HG02943 (cell line): ENCODE results near the gene ERVK3-1.
"Not testable (repeated sequence)": the region's sequence is repeated elsewhere in the genome, so short reads cannot be mapped to it uniquely, and the experiment has no call there.

Experiments
- ATAC-seq: cut with Tn5 transposase; IDR thresholded peaks from one replicate; pipeline ENCODE4 v1.9.1; 2021; ENCODE audit warnings: mild to moderate bottlenecking, low read depth, moderate library complexity; ENCODE audit not compliant: unreplicated experiment

Gene ERVK3-1

DNA sequence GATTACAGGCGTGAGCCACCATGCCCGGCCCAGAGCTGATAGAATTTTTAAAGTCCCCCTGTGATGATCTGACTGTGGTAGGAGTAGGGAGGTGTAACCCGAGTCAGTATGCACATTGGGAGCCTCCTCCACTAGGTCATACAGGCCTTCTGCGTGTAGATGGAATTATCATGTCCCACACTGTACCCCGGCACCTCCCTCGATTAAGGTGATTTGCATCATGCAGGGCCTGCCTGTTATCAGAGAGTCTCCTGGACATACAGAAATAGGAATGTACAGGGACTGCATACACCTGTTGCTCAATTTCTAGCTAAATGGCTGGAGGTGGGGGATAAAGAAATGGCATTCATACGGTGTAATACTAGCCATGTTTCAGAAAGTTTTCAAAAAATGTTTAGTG lies 922 bp upstream of the ERVK3-1 start:
- no peak for ATAC-seq

DNA sequence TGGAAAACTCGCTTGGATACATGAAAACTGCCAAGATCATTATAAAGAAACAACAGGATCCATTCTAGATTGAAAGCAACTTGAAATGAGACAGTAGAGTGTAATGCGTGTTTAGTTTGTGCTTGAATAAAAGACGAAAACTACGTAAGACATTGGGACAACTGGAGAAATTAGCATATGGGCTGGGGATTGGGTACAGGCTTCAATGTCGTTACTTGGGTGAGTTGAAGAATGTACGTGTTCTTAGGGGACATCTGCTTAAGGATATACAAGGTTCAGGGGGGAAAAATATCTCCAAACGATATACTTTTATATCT lies 471 bp upstream of the ERVK3-1 start:
- no peak for ATAC-seq

DNA sequence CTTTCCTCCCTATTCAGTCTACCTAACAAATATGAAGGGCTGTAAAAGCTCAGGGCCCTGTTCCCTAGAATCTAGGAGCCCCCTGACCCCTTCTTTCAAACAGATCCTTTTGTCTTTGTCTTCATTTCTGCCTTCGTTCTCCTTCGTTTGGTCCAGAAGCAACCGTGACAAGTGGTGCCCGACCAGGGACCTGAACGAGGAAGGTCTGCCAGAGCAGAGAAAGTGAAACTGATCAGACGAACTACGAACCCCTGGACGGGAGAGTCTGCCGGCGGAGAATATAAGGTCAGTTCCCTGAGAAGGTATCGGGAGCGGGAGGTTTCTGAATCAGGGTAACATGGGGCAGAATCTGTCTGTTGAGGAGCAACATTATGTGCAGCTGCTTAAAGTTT lies 751 bp downstream of the ERVK3-1 start:
- no peak for ATAC-seq

DNA sequence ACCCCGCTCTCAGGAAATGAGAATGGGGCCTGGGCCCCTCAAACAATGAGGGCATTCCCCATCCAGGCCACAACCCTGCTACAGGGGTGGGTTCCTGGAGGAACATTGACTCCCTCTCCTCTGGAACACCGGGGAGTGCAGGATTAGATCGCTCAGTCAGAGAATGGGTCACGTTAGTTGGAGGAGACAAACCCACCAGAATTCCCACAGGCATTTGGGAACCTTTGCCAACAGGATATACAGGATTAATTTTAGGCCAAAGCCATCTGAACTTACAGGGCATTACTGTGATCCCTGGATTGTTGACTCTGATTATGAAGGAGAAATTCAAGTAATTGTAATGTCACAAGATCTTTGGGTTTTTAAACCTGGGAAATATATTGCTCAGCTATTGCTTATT lies 2.6 kb downstream of the ERVK3-1 start:
- no peak for ATAC-seq

DNA sequence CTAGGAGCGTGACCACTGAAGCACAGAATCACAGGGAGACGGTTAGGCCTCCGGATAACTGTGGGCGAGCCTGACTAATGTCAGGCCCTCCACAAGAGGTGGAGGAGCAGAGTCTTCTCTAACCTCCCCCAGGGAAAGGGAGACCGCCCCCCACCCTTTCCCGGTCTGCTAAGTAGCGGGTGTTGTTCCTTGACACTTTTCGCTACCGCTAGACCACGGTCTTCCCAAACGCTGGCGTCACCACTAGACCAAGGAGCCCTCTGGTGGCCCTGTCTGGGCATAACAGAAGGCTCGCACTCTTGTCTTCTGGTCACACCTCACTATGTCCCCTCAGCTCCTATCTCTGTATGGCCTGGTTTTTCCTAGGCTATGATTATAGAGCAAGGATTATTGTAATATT lies 5.5 kb downstream of the ERVK3-1 start:
- not testable (repeated sequence) for ATAC-seq

DNA sequence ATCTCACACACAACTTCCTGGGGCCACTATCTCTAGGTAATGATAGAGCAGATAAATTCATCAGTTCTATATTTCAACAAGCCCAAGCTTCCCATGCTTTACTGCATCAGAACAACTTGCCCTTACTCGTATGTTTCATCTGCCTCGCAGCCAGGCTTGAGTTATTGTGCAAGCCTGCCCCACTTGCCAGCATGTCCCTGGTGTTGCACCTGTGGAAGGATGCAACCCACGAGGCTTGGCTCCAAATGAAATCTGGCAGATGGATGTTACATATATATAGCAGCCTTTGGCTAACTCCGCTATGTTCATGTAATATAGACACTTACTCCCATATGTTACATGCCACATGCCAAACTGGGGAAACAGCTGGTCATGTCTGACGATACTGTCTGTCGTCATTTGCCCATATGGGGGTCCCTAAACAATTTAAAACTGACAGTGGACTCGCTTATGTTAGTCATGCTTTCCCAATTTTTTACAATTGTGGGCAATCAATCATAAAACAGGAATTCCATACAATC lies 6.2 kb downstream of the ERVK3-1 start:
- no peak for ATAC-seq

DNA sequence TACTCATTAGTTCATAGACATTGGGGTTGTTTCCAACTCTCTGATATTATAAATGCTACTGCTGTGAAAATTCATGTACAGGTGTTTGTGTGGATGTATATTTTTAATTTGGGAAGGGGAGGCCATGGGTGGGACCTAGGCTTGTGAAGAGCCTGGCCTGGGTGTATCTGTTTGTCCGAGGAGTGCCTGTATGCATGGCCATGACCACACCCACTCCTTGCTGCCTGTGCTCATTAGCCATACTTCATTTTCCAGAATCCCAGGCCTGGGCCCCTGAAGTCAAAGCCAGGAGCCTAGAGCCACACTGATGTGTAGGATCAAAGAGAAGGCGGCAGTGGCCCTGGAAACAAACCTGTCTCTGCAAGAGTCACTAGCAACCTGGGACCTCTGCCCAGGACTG lies 10.4 kb downstream of the ERVK3-1 start:
- no peak for ATAC-seq

DNA sequence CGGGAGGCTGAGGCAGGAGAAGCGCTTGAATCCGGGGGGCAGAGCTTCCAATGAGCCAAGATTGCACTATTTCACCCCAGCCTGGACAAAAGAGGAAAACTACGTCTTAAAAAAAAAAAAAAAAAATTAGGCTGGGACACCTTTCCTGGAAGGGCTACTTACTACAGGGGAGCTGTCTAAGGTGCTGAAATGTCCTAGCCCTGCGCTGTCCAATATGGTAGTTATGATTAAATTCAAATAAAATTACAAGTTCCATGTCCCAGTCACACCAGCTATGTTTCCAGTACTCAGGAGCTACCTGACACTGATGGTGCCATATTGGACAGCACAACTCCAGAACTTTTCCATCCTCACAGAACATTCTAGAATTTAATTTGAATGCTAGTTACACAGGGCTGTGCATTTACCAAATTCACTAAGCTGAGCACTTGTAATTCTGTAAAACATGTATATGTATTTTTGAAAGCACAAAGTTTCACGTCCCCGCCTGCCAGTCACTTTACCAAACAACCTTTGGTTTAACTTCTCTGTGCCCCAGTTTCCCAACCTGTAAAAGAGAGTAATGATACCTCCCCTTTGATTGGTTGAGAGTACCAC lies 12.4 kb downstream of the ERVK3-1 start:
- no peak for ATAC-seq

DNA sequence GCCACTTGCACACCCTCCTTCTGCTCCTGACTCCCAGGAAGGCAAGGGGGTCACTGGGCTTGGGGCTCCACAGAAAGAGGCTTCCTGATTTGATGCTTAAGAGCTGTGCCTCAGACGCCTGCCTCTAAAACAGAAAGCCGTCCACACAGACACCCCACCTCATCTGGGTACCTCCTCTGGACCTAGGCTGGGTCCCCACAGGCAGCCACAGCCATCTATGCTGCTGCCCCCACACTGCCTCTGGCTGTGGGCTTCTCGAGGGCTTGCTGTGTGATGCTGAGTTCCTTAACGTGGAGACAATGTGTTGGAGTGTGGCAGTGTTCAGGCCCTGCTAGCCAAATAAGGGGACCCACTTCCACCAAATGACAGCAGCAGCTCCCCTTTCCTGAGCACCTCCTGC lies 13.1 kb downstream of the ERVK3-1 start:
- ATAC-seq: no peak

DNA sequence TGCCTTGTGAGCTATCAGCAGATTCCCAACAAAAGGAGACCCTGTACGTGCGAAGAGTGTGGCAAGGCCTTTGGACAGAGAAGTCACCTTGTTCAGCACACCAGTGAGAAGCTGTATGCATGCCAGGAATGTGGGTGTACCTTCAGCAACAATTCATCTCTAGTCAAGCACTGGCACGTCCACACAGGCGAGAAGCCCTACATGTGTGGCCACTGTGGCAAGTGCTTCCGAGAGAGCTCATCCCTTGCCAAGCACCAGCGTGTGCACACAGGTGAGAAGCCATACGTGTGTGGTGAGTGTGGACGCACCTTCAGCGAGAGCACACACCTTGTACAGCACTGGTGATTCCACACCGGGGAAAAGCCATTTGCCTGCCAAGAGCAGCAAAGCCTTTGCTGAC lies 14.1 kb downstream of the ERVK3-1 start:
- ATAC-seq: no peak

DNA sequence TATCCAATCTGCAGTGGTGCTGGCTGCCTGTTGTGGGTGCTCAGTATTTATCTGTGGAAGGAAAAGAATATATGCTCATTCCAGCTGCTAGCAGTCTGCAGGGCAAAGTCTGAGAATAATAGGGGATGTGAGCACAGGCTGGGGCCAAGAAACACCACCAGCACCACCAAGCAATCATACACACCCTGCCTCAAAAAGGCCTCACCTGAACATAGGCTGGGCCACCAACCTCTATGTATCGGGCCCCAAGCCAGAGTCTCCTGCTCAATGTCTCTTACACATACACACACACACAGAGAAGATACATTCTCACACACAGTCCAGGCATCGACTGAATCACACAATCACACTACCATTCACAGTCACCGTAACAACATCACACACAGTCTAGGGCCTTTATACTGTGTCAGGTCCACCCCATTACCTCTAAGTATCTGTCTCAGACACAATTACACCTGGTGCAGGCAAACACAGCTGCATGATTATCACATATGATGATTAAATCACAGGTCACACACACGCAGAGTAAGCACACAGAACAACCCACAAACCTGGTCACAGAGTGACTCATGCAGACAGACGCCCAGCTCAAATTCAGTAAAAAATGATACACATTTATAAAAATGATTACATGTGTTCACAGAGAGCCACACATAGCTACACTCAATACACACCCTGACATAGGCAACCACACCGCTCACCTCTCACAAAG lies 20.3 kb downstream of the ERVK3-1 start:
- ATAC-seq: no peak

DNA sequence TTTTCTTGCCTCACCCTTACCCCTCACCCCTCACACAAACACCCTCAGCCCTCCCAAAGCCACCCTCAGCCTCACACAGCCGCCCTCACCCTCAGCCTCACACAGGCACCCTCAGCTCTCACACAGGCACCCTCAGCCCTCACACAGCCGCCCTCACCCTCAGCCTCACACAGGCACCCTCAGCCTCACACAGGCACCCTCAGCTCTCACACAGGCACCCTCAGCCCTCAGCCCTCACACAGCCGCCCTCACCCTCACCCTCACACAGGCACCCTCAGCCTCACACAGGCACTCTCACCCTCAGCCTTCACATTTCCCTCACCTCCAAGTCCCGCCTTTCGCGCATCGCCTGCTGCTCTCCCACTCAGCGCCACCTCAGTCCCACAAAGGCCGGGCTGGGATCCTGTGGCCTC lies 21.3 kb downstream of the ERVK3-1 start:
- ATAC-seq: no peak

DNA sequence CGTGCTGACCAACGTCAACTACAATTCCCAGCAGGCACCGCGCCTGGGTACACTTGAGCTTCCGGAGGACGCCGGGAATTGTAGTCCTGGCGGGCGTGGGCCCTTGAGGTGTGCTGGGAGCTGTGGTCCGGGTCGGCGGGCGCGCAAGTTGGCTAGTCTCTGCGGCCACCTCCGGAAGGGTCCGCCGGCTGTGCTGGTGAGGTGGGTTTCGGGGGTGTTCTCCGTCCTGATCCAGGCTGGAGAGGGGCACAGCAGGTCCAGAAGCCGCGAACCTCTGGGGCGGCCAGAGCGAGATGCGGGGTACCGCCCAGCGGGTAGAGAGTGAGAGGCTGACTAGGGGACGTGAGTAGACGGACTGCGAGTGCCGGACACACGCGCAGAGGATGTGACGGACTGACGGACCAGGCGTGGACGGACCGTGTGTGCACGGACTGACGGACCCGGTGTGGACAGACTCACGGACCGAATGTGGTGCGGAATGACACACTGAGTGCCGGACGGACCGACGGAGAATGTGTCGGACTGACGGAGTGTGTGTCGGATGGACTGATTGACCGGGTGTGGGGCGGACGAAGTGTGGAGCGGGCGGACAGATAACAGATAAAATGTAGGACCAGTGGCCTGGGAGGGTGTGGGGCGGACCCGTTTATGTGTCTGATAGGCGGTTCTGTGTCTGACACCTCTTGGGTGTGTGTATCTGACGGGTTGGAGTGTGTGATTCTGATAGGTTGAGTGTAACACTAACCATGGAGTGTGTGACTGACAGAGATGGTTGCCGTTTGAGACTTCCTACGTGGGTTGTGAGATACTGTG lies 21.9 kb downstream of the ERVK3-1 start, which contains the start of gene ZSCAN22:
ZSCAN22 (plus strand) TSS at position 81 of the 813 bp plus-strand sequence. CDS start 7,809 bp downstream, outside the sequence.
- peak; percentile 87 for ATAC-seq

DNA sequence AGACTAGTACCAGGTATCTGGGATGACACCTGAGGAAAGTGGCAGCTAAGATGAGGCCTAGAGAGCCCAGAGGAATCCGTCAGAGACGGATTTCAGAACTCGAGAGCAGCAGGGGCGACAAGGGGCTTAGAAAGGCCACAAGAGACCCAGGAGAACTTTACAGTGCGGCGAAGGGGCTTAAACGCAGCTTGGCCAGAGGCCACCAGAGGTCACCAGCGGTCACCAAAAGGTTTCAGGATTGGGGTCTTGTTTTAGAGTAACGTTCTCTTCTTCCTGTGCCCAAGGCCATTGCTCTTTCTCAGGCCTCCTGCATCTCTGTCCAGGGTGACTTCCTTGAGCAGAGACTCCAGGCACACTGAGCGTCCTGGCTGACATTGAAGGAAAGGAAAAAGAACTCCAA lies 23.8 kb downstream of the ERVK3-1 start:
- ATAC-seq: no peak

DNA sequence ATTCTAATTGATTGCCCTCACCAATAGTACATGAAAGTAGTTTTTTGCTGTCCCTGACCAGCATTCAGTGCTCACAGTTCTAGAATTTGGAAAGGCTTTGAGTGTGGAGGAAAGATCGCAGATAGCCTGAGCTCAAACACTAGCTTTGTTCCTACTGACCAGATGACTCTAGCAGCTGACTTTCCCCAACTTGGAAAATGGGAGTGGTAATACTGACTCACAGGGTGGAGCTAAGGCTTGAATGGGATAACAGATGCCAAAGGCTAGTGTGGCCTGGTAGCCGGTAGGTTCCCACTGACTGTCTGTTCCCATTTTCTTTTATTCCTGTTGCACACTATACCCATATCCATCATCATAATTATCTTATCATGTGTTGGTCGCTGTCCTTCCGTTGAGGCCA lies 25.3 kb downstream of the ERVK3-1 start:
- no peak for ATAC-seq

DNA sequence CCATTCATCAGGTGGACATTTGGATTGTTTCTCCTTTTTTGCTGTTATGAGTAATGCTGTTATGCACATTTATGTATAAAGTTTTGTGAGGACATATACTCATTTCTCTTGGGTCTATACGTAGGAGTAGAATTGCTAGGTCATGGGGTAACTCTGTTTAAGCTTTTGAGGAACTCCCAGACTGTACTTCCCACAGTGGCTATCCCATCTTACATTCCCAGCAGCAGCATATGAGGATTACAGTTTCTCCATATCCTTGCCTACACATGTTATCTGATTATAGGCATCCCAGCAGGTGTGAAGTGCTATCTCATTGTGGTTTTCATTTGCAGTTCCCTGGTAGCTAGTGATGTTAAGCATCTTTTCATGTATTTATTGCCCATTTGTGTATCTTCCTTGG lies 27.5 kb downstream of the ERVK3-1 start:
- no peak for ATAC-seq

DNA sequence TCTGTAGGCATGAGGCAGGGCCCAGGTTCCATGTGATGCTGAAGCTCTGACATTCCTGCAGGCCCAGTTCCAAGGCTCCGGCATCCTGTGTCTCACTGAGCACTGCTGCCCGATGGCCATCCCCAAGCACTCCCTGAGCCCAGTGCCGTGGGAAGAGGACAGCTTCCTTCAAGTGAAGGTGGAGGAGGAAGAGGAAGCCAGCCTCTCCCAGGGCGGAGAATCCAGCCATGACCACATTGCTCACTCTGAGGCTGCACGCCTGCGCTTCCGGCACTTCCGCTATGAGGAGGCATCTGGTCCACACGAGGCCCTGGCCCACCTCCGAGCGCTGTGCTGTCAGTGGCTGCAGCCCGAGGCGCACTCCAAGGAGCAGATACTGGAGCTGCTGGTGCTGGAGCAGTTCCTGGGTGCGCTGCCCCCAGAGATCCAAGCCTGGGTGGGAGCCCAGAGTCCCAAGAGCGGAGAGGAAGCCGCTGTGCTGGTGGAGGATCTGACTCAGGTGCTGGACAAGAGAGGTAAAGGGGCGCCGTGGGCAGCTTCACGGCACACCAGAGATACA lies 29.6 kb downstream of the ERVK3-1 start:
- ATAC-seq: no peak

DNA sequence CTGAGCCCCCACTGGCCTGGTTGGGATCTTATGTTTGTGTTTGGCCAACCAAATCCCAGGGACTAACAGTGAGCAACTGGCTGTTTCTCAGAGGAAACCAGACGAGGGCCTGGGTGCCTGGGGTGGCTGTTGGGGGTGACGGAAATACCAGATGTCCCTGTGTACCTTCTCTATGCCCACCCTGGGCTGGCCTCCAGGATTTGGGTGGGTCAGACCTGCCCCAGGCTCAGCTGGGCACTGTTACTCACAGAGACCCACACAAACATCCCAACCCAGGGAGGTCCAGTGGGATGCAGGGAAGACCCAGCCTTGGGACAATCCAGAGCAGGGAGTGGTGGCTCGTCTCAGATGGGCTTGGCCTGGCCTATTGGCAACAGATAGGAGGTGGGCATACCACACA lies 30.5 kb downstream of the ERVK3-1 start:
- ATAC-seq: no peak

DNA sequence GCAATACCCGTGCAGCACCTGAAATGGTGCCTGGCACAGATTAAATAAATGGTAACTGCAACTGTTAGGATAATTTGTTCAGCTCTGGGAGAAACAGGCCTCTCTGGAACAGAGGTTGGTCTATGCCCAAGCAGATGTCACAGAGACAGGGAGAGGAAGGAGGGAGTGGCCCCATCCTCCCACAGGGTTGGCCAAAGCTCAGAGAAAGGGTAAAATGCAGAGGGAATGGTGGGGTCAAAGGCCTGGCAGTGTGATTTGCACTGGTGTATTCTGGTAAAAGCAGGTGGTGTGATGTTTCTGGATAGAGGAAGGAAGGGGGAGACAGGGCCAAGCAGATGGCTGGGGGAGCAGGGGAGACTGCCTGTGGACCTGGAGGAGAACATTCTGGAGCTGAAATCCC lies 31.0 kb downstream of the ERVK3-1 start:
- ATAC-seq: no peak

DNA sequence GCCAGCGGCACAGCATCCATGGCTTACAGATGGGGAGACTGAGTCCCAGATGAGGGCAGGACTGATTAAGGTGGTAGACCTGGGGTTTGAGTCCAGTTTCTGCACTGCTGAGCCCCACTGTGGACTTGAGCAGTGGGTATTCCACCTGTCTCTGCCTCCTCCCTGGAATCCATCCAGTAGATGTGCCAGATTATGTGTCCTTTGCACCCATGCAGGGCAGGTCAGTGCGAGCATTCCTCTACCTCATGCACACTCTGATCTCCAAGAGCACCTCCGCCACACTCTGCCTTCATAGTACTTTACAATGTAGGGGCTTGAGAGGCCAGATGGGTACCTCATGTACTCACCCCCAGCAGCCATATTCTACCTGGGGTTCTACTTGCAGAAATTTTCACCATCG lies 31.6 kb downstream of the ERVK3-1 start:
- no peak for ATAC-seq

DNA sequence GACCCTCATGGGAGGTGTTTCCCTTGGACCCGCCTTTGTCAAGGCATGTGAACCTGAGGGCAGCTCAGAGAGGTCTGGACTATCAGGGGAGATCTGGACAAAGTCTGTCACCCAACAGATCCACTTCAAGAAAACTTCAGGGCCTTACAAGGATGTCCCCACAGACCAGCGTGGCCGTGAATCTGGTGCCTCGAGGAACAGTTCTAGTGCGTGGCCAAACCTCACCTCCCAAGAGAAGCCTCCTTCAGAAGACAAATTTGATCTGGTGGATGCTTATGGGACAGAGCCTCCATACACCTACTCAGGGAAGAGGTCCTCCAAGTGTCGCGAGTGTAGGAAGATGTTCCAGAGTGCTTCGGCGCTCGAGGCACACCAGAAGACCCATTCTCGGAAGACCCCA lies 33.2 kb downstream of the ERVK3-1 start:
- no peak for ATAC-seq
